A549 treated with AZD9567 at 1 μM for 4 hours (cell line): ENCODE measurements around the gene CFAP99. TPM values are rescaled to one million over a fixed set of nuclear protein-coding genes. Genes with fewer than 3 reads are reported as not detected.

Experiments used
- total RNA-seq: library from RNA; stranded (reverse); fragments of 200-300 nt; extraction: Qiagen RNA extraction; gene quantifications from 5 replicates; pipeline ENCODE4 v1.2.3, GENCODE V29; 2022; ENCODE audit not compliant: insufficient read depth

The CFAP99 gene
- total RNA-seq, result 0.07 to 0.13 TPM in 2 of 5 replicates, not detected in the others

GRCh38 chr4:2418650-2419571 is at the start of gene CFAP99:
CFAP99 (plus strand) TSS chr4:2418955.

DNA sequence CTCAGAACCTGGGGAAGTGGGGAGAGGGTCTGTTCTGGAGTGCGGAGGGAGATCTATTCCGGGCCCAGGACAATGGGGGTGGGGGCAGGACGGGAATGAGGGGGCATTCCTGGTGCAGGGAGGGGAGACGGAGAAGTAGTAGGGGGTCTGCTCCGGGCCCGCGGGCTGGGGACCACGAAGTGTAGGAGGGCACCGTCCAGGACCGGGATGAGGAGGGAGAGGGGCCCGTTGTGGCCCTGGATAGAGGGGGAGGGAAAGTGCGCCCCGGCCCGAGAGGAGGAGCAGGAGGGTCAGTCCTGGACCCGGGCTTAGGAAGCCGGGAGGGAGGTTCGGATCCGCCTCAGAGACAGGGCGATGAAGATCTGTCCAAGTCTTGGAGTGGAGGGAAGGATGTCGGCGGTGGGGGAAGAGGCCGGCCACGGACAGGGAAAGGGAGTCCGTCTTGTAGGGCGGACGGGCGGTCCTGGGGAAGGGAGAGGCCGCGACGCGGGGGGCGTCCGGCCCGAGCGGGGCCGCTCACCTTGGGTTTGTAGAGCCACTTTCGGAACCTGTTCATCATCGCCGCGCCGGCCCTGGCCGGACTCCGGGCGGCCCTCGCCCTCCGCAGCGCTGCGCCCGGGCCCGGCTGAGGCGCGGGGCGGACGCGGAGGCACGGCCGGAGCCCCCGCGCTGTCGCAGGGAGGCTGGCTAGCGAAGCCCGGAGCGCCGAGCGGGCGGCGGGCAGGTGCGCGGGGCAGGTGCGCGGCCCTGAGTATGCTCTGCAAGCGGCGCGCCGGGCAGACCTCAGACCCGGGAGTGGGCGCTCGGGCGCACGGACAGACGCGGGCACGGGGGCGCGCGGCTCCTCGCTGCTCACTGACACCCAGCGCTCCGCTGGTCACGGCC is 748 bp upstream of the CFAP99 start, which contains the start of gene ZFYVE28:
Gene ZFYVE28, minus strand, starts transcription at position 881 of the 885 bp plus-strand sequence. Its CDS starts 322 bp downstream, at position 559.

DNA sequence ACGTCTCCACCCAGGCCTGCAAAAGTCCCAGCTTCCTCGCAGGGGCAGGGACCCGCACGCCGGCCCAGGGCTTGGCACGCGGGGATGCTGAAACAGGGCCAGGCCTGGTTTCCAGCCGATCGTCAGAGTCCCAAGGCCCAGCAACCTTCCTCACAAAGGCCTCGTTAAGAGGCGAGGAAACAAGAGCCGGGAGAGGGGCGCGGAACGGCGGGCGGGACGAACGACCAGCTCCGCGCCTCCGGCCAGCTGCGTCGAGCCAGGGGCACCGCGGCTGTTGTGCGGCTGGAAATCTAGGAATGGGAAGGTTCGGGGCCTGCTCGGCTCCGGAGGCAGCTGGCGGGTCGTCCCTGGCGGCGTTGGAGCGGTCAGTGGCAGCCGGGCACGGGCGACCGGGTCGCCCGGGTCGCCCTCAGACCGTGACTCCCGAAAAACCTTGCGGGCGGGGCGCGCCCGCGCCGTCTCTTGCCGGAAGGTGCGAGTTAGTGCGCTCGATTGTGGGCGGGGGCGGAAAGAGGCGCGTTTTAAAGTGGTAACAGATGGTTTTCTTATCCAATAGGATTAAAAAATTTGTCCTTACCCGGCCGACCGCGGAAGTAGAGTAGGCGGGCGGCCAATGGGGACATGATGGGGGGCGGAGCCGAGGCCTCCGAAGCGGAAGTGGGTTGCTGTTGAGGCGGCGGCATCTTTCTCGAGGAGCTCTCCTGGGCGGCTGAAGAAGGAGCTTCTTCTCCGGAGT is 49.9 kb downstream of the CFAP99 start, which contains the start of gene RNF4:
Gene RNF4, plus strand, starts transcription at position 651 of the 736 bp plus-strand sequence. CDS start 21,388 bp downstream, outside the sequence.

Other genes starting within 250 kb of the CFAP99 start
- 7.9 to 12.3 TPM (median 9.7 TPM) in 5 replicates for gene HAUS3, start 176.8 kb upstream of the CFAP99 start, total RNA-seq
- gene POLN, start 176.8 kb upstream of the CFAP99 start, total RNA-seq, result 0.60 to 2.0 TPM (median 0.77 TPM) in 5 replicates
- 18.5 to 22.7 TPM (median 20.8 TPM) in 5 replicates for gene MXD4, start 156.8 kb upstream of the CFAP99 start, total RNA-seq
- 1.7 to 2.8 TPM (median 2.6 TPM) in 5 replicates for gene ZFYVE28, start 310 bp upstream of the CFAP99 start, total RNA-seq
- gene RNF4, start 50.2 kb downstream of the CFAP99 start, total RNA-seq, result 62.4 to 79.8 TPM (median 64.8 TPM) in 5 replicates
- 8.8 to 9.3 TPM (median 9.1 TPM) in 5 replicates for gene FAM193A, start 117.7 kb downstream of the CFAP99 start, total RNA-seq